PC-9 (cell line): ENCODE data around the gene DUSP22.

Source experiments
- CTCF ChIP-seq: fragments of 200-600 bp; sonication (generic); conservative IDR thresholded peaks from 2 replicates; pipeline ENCODE4 v1.6.1; 2017; ENCODE audit warnings: mixed run types, antibody characterized with exemption, mild to moderate bottlenecking, moderate library complexity
- EZH2 ChIP-seq: fragments of 200-600 bp; sonication (generic); IDR thresholded peaks from 2 replicates; pipeline ENCODE4 v1.8.0; 2017; ENCODE audit warnings: antibody characterized with exemption, low read depth

- no peak for TF ChIP-seq CTCF
- TF ChIP-seq EZH2 = no peak
Observed at GRCh38 chr6:329888-330691, 37.8 kb downstream of the DUSP22 start.
